Measurements from ENCODE around the gene DDX25.
"Not testable (repeated sequence)": the region's sequence is repeated elsewhere in the genome, so short reads cannot be mapped to it uniquely, and the experiment has no call there.

Gene DDX25

GRCh38 chr11:125910226-125910849, 6.0 kb downstream of the DDX25 start:
- DNase-seq = no peak

GRCh38 chr11:125914601-125915000, 10.3 kb downstream of the DDX25 start:
- not testable (repeated sequence) for DNase-seq

- DNase-seq = peak; percentile 8
Measured at GRCh38 chr11:125916683-125917347, 12.5 kb downstream of the DDX25 start.

- no peak for DNase-seq
Measured at GRCh38 chr11:125918140-125918840, 14.0 kb downstream of the DDX25 start.

- no peak for DNase-seq
Measured at GRCh38 chr11:125921042-125921441, 16.7 kb downstream of the DDX25 start.

GRCh38 chr11:125922156-125922555, 17.8 kb downstream of the DDX25 start:
- no peak for DNase-seq

- peak; percentile 70 for DNase-seq
Measured at GRCh38 chr11:125923012-125923579, 18.8 kb downstream of the DDX25 start.

GRCh38 chr11:125923633-125924032, 19.3 kb downstream of the DDX25 start:
- no peak for DNase-seq

- DNase-seq = no peak
Measured at GRCh38 chr11:125924384-125925007, 20.2 kb downstream of the DDX25 start.

- DNase-seq = no peak
Measured at GRCh38 chr11:125925247-125925740, 21.0 kb downstream of the DDX25 start.

GRCh38 chr11:125925804-125926203, 21.5 kb downstream of the DDX25 start:
- no peak for DNase-seq

- DNase-seq = no peak
Measured at GRCh38 chr11:125926682-125927081, 22.4 kb downstream of the DDX25 start.

GRCh38 chr11:125929445-125930075, 25.3 kb downstream of the DDX25 start:
- DNase-seq = no peak

- no peak for DNase-seq
Measured at GRCh38 chr11:125930076-125930450, 25.8 kb downstream of the DDX25 start.

- DNase-seq = no peak
Measured at GRCh38 chr11:125931116-125931515, 26.8 kb downstream of the DDX25 start.

- DNase-seq = no peak
Measured at GRCh38 chr11:125931668-125932067, 27.4 kb downstream of the DDX25 start.

- no peak for DNase-seq
Measured at GRCh38 chr11:125932301-125932700, 28.0 kb downstream of the DDX25 start.

- no peak for DNase-seq
Measured at GRCh38 chr11:125933030-125933813, 28.9 kb downstream of the DDX25 start.

- DNase-seq = no peak
Measured at GRCh38 chr11:125934473-125934872, 30.2 kb downstream of the DDX25 start.

GRCh38 chr11:125935056-125935455, 30.7 kb downstream of the DDX25 start:
- no peak for DNase-seq

GRCh38 chr11:125935618-125936199, 31.4 kb downstream of the DDX25 start:
- no peak for DNase-seq

All from RPMI8226 (cell line).